EH (cell line): ENCODE results near the gene RAB11B.
"Not testable (repeated sequence)": the region's sequence is repeated elsewhere in the genome, so short reads cannot be mapped to it uniquely, and the experiment has no call there.

ENCODE experiments used
- DNase-seq: peaks from one replicate; pipeline ENCODE4 v3.0.0-alpha.2; 2015; ENCODE audit warnings: low read depth

Gene RAB11B

GRCh38 chr19:8389891-8390616, at the start of gene RAB11B:
Gene RAB11B (plus strand): TSS chr19:8390360. CDS start chr19:8390417, 57 bp downstream.
- DNase-seq, result peak; percentile 100

GRCh38 chr19:8341504-8341903, 48.7 kb upstream of the RAB11B start:
- DNase-seq, result not testable (repeated sequence)

GRCh38 chr19:8342316-8342683, 47.9 kb upstream of the RAB11B start:
- no peak for DNase-seq

- peak; percentile 92 for DNase-seq
Measured at GRCh38 chr19:8342684-8343482, 47.3 kb upstream of the RAB11B start, which contains the start of gene KANK3. Gene KANK3 (minus strand): TSS chr19:8343262. CDS start chr19:8337828, 5,434 bp downstream.

- no peak for DNase-seq
Measured at GRCh38 chr19:8343483-8343844, 46.7 kb upstream of the RAB11B start.

GRCh38 chr19:8349629-8350372, 40.4 kb upstream of the RAB11B start:
- not testable (repeated sequence) for DNase-seq

GRCh38 chr19:8352134-8352827, 37.9 kb upstream of the RAB11B start:
- peak; percentile 47 for DNase-seq

- DNase-seq, result not testable (repeated sequence)
Measured at GRCh38 chr19:8352845-8353244, 37.3 kb upstream of the RAB11B start.

- DNase-seq, result peak; percentile 99
Measured at GRCh38 chr19:8355631-8356402, 34.3 kb upstream of the RAB11B start.

GRCh38 chr19:8357007-8357521, 33.1 kb upstream of the RAB11B start:
- no peak for DNase-seq

GRCh38 chr19:8358948-8359347, 31.2 kb upstream of the RAB11B start:
- no peak for DNase-seq

GRCh38 chr19:8360196-8360595, 30.0 kb upstream of the RAB11B start:
- DNase-seq, result no peak

- DNase-seq, result peak; percentile 99
Measured at GRCh38 chr19:8361921-8362793, 28.0 kb upstream of the RAB11B start.

- peak; percentile 58 for DNase-seq
Measured at GRCh38 chr19:8363803-8364771, 26.1 kb upstream of the RAB11B start, which contains the start of gene ANGPTL4. Gene ANGPTL4 (plus strand): TSS chr19:8364155. CDS start chr19:8364322, 167 bp downstream.

GRCh38 chr19:8366121-8366581, 24.0 kb upstream of the RAB11B start:
- DNase-seq, result no peak

- DNase-seq, result peak; percentile 32
Measured at GRCh38 chr19:8366961-8367326, 23.2 kb upstream of the RAB11B start.

- peak; percentile 99 for DNase-seq
Measured at GRCh38 chr19:8367327-8368001, 22.7 kb upstream of the RAB11B start.
